ENCODE data around the gene HOXD8.

DNA sequence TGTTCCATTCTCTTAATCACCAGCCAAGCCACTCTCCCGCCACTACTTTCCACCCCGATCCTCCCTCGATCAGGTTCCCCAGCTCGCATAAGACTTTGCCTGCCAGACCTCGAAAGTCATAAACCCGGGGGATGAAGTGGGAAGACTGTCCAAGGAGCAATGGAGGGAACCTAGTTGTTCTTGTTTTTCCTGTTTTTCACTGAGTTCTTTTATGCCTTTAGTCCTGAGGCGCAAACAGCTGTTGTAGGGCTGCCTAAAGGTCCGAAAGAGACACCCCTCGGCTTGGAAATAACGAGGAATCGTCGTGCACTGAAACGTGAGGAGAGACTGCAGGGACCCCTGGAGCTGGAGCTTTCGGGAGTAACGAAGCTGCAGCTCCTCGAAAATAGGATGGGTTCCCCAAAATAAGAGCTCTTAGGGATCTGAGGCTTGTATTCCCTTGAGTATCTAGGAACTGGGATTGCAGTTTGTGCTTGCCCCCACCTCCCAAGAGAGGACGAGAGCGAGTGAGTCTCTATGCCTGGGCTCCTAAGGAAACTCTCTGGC lies 31.6 kb upstream of the HOXD8 start:
- TF ChIP-seq, protein P1, sequence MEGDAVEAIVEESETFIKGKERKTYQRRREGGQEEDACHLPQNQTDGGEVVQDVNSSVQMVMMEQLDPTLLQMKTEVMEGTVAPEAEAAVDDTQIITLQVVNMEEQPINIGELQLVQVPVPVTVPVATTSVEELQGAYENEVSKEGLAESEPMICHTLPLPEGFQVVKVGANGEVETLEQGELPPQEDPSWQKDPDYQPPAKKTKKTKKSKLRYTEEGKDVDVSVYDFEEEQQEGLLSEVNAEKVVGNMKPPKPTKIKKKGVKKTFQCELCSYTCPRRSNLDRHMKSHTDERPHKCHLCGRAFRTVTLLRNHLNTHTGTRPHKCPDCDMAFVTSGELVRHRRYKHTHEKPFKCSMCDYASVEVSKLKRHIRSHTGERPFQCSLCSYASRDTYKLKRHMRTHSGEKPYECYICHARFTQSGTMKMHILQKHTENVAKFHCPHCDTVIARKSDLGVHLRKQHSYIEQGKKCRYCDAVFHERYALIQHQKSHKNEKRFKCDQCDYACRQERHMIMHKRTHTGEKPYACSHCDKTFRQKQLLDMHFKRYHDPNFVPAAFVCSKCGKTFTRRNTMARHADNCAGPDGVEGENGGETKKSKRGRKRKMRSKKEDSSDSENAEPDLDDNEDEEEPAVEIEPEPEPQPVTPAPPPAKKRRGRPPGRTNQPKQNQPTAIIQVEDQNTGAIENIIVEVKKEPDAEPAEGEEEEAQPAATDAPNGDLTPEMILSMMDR (IDR thresholded peaks at IDR 0.05): no peak
- no peak for TF ChIP-seq POLR2A (IDR thresholded peaks at IDR 0.05)

Measured in lower leg skin (tissue), 3 donors.